ENCODE results near the gene CCDC85C. TPM values are rescaled to one million over a fixed set of nuclear protein-coding genes. Genes with fewer than 3 reads are reported as not detected.

Gene CCDC85C
- total RNA-seq, 1 donor from 2014 or later: 49.1 TPM

DNA sequence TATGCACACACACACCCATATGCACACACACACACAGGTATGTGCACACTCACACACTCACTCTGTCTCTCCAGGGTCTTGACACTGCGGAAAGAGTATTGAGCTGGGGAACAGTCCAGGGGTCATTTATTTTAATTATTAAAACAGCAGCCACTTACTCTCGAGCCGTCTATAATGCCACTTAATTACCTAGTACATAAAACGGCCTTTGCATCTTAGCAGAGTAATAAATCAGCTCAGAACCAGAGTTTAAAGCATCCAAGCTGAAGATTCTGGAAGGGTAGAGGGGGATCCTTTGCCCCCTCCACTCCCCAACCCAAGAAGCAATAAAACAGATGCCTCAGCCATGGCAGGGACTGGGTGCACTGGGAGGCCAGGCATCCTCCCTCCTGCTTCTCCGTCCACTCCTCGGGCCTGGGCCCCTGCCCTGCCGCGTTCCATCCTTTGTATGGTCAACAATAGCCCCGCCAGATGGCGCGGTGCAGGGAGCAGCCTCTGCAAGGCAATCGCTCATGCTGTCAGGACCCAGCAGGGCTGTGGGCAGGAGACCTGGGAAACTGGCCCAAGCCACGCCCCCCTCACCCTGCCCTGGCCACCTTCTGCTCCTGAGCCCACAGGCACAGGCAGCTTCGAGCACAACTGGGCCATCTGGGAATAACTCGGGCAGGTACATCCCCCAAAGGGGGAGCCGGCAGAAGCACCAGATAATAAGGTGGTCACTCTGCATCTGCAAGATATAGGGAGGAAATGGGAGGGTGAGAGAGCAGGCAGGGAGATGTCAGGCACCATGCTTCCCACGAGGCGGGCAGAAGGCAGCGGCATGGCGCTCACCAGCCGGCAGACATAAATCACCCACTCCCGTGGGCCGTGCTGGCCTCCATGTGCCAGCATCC, 40.9 kb downstream of the CCDC85C start:
- no peaks in the 10 kb centered on the region for H3K9me3 Mint-ChIP-seq
- peak overlapping the region; percentile 88 for H3K27ac Mint-ChIP-seq
- peak; percentile 88 for DNase-seq (ENCODE audit: extremely low spot score, unreplicated experiment)
- peak overlapping the region; percentile 73 for H3K4me3 Mint-ChIP-seq
- no peaks in the 10 kb centered on the region for H3K27me3 Mint-ChIP-seq
- TF ChIP-seq, protein P1, sequence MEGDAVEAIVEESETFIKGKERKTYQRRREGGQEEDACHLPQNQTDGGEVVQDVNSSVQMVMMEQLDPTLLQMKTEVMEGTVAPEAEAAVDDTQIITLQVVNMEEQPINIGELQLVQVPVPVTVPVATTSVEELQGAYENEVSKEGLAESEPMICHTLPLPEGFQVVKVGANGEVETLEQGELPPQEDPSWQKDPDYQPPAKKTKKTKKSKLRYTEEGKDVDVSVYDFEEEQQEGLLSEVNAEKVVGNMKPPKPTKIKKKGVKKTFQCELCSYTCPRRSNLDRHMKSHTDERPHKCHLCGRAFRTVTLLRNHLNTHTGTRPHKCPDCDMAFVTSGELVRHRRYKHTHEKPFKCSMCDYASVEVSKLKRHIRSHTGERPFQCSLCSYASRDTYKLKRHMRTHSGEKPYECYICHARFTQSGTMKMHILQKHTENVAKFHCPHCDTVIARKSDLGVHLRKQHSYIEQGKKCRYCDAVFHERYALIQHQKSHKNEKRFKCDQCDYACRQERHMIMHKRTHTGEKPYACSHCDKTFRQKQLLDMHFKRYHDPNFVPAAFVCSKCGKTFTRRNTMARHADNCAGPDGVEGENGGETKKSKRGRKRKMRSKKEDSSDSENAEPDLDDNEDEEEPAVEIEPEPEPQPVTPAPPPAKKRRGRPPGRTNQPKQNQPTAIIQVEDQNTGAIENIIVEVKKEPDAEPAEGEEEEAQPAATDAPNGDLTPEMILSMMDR (conservative IDR thresholded peaks at IDR 0.05): peak; percentile 61
- peaks cover 65% of the 10 kb centered on the region for H3K4me1 Mint-ChIP-seq (ENCODE audit: unreplicated experiment)
- H3K36me3 Mint-ChIP-seq: peaks cover 5% of the 10 kb centered on the region

DNA sequence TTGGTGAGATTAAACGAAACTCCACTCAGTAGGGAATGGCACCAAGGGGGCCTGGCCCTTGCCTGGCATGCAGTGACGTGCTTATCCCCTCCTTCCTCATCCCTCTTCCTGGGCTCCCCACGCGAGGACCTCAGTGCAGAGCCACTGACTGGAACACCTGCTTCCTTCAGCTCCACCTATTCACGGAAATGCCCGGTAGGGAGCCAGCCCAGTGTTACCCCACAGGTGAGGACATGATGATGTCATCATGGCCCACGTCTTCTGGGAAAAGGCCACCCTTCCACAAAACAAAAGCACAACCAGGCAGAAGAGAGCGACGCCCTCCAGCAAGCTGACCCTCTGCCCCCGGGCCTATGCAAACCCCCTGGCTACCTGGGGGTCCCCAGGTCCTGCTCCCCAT, 42.1 kb downstream of the CCDC85C start:
- Mint-ChIP-seq H3K27me3 (no peaks in the 10 kb centered on the region), H3K4me1 (ENCODE audit: unreplicated experiment) (peaks cover 58% of the 10 kb centered on the region), H3K9me3 (no peaks in the 10 kb centered on the region), H3K36me3 (peaks cover 5% of the 10 kb centered on the region), H3K27ac (peak overlapping the region; percentile 52), H3K4me3 (no peak overlapping the region)
- no peak for DNase-seq (ENCODE audit: extremely low spot score, unreplicated experiment)
- TF ChIP-seq, protein P1 (conservative IDR thresholded peaks at IDR 0.05): no peak

DNA sequence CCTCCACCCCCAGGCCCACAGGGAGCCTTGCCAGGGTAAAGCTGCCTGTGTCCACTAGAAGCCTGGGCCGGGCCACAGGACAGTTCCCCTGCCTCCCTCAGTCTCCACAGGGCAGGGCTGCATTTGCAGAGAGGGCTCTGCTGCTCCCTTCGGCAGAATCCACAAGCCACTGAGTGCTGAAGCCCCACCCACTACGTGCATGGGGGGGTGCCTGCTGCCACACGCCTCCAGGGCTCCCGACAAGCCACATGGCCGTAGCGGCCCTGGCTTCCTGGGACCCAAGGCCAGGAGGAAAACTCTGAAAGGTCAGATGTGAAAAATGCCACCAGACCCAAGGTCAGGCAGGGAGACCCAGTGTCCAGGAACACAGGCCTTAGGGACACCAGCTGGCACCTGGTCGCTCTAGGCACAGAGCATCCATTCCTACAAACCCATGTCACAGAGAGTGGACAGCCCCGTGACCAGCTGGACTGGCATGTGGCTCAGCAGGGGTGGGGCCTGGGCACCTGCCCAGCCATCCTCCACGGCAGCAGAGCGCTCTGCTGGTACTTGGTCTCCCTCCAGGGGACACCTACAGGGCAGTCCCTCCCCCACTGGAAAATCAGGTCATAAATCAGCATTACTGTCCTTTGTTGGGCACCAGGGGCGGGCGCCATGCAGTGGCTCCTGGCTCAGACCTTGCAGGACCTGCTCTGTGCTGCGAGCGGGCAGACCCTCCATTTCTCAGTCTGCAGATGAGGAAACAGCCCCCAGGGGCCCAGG, 42.9 kb downstream of the CCDC85C start:
- H3K36me3 Mint-ChIP-seq: peaks cover 5% of the 10 kb centered on the region
- no peaks in the 10 kb centered on the region for H3K27me3 Mint-ChIP-seq
- peaks cover 54% of the 10 kb centered on the region for H3K4me1 Mint-ChIP-seq (ENCODE audit: unreplicated experiment)
- H3K9me3 Mint-ChIP-seq: no peaks in the 10 kb centered on the region
- H3K4me3 Mint-ChIP-seq: no peak overlapping the region
- H3K27ac Mint-ChIP-seq: no peak overlapping the region
- DNase-seq (ENCODE audit: extremely low spot score, unreplicated experiment): no peak
- TF ChIP-seq, protein P1 (conservative IDR thresholded peaks at IDR 0.05): no peak

DNA sequence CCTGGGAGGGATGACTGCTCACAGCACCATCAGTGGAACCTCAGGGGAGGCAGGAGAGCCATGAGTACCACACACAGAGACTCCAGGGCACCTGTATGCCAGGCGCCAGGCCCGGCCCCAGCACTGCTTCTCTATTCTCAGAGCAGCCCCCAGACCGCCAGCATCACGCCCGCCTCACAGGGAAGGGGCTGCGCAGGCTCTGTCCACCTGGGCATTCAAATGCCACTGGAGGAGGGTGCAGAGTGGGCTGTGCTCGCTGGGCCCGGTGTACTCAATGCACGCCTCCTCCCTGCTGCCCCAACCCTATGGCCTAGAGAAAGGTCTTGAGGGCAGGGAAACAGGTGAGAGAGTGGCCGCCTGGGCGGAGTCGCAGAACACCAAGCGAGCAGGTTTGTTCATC, 43.6 kb downstream of the CCDC85C start:
- no peak overlapping the region for H3K27ac Mint-ChIP-seq
- peaks cover 5% of the 10 kb centered on the region for H3K36me3 Mint-ChIP-seq
- H3K4me3 Mint-ChIP-seq: no peak overlapping the region
- H3K27me3 Mint-ChIP-seq: no peaks in the 10 kb centered on the region
- H3K4me1 Mint-ChIP-seq (ENCODE audit: unreplicated experiment): peaks cover 52% of the 10 kb centered on the region
- TF ChIP-seq, protein P1 (conservative IDR thresholded peaks at IDR 0.05): no peak
- H3K9me3 Mint-ChIP-seq: no peaks in the 10 kb centered on the region
- DNase-seq (ENCODE audit: extremely low spot score, unreplicated experiment): no peak

DNA sequence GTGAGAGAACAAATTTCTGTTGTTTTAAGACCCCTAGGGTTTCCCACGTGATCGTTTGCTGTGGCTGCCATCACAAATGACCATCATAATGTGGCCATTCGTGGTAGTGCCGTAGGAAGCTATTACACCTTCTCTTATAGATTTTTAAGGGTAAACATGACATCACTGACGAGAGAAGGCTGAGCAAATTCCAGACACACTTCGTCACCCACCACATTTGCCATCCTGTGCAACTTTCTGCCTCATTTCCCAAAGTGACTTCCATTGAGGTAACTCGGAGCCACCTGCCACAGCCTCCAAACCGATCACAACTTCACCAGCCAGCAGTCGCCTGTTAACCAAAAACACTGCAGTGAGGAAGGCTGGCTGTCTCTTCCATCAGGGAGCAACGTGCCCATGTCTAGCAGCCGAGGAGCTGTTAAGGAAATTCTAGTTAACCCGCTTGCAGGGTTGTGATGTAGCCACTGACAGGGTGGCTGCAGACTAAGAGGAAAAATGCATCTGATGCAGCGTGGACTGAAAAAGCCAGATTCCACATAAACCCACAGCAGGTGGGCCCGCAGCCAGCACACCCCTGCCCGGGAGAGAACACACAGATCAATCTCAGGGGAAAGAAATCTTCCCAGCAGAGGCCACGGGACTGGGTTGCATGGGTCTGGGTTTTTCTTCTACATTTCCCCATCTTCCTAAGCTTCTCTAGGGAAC, 44.6 kb downstream of the CCDC85C start:
- no peak for DNase-seq (ENCODE audit: extremely low spot score, unreplicated experiment)
- Mint-ChIP-seq H3K9me3 (no peaks in the 10 kb centered on the region), H3K4me3 (peak overlapping the region; percentile 12), H3K4me1 (ENCODE audit: unreplicated experiment) (peaks cover 47% of the 10 kb centered on the region), H3K36me3 (peaks cover 5% of the 10 kb centered on the region), H3K27ac (peak overlapping the region; percentile 74), H3K27me3 (no peaks in the 10 kb centered on the region)
- TF ChIP-seq, protein P1 (conservative IDR thresholded peaks at IDR 0.05): peak; percentile 22

All from type B pancreatic cell (in vitro differentiated cells).